GM18867 (cell line): ENCODE data around the gene SMIM10L1.

Source experiments
- ATAC-seq: cut with Tn5 transposase; IDR thresholded peaks from one replicate; pipeline ENCODE4 v1.9.1; 2021; ENCODE audit warnings: mild to moderate bottlenecking, moderate library complexity; ENCODE audit not compliant: unreplicated experiment

The SMIM10L1 gene

DNA sequence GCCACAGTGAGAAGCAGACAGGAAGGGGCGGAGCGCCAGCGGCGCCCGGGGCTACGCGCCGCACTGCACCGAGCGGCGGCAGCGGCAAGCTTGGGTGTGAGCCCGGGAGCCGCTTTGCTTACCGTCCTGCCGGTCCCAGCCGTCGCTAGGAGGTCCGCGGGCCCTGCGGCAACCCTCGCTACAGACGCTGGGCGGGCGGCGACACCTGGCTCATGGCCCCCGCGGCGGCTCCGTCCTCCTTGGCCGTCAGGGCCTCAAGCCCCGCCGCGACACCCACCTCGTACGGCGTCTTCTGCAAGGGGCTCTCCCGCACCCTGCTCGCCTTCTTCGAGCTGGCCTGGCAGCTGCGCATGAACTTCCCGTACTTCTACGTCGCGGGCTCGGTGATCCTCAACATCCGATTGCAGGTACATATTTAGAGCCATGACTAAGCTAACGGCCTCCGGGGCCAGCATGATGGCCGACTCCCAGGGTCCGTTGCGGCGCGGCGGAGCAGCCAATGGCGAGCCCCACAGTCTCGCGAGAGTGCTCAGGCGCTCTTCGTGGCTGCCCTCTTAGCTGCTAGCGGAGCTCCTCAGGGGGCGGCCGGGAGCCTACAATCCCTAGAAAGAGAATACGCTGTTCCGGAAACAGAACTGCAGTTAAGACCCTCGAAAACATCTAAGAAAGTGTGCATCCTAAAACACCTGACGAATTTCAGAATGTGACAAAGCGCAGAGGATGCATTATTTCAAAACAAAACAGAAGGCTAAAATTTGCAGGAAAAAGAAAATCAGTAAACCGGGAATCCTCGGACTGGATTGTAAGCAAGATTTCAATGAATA is at the start of gene SMIM10L1:
TSS of gene SMIM10L1 (plus strand) at position 50 of the 824 bp plus-strand sequence. CDS start at position 213, 163 bp downstream.
- peak; percentile 98 for ATAC-seq

DNA sequence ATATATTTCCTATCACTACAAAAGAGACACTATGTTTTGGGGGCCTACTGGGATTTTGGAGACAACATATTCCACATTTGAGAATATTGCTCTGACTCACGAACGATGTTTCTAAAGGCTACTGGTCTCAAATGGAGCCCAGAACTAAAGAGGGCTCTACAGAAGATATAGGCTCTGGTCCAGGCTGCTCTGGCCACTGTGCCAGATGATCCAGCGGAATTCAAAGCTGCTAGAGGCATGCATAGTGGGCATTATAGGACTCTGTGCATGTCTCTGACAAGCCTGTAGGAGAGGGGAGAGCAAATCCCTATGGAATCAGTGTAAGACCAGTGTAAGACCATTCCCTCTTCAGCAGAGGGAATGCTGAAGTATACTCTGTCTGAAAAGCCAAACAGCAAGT is 40.6 kb upstream of the SMIM10L1 start:
- ATAC-seq, result no peak

DNA sequence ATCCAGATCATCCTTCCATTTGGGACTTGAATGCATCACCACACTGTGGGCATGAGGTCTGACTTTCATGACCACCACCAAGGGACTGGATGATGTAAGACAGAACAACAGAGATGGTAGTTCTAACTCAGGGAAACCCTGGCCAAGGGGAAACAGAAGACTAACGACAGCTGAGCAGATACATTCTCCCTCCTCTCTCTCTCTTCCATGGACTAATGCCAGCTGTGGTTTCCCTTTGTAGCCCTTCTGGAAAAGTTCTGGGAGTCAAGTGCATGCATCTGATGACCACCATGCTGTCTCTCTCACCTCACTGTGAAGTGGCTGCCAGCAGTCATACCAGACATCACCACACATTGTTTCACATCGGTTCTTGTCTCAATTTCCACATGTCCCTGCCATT is 40.0 kb upstream of the SMIM10L1 start:
- ATAC-seq, result no peak

DNA sequence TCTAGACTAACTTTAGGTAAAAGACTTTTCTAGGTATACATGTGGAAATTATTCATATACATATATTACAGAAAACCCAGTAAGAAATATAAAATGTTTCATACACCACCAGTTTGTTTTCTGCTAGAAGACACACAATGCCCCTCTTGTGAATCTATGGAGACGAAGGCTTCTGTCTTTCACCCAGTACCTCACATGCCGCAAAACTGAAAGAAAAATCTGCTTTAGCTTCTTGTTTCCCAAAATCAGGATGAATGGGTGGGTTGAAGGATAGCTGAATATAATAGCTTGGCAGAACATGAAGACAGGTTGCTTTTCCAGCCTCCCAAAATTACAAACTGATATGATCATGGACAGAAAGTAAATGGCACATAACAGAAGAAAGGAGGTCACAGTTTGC is 37.8 kb upstream of the SMIM10L1 start:
- no peak for ATAC-seq

DNA sequence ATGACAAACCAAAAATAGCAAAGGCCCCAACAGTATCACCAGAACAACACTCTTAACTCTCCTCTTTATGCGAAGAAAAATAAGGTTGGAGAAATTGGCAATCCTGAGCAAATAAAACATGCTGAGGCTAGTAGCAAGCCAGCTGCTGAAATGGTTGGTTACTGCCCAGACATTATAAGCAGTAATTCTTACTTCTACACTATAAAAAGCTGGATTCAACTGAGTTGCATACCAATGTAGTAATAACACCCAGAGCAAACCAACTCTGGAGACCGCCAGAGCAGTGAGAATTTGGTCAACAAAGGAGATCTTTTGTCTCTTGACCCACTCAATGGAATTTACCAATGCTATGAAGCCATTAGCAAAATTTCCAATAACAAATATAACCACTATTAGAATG is 37.2 kb upstream of the SMIM10L1 start:
- ATAC-seq, result no peak

DNA sequence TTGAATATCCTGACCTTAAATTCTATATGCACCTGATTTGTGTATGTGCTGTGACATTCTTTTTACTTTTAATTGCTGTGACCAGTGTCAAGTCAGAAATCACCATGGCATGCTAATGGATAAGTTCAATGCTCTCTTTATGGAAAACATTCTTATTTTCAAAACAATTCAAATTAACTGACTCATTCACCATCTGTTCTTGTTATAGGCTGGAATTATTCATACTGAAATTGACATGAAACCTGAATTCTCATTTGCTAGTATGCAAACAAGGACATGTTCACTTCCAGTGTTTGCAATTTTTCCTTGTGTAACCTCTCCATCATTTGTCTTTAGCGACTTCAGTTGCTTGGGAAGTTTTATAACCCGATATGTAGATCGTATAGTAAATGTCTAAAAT is 36.7 kb upstream of the SMIM10L1 start, which contains the start of gene TAS2R30:
TSS of gene TAS2R30 (minus strand) at position 340 of the 400 bp plus-strand sequence. CDS start 400 bp downstream, outside the sequence.
- no peak for ATAC-seq

DNA sequence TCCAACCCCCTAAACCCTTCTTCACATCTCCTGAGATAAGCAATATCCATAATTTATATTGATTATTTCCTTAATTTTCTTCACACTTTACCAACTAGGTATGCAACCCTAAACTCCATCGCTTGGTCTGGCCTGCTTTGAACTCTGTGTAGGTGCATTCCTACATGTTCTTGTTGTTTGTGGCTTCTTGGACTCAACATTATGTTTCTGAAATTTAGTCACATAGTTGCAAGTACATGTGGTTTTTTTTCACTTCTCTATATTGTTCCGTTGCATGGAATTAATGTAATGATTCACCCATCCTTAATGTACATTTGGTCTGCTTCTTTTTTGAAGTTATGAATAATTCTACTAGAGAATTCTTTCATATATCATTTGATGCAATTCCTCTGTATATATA is 34.9 kb upstream of the SMIM10L1 start:
- no peak for ATAC-seq

DNA sequence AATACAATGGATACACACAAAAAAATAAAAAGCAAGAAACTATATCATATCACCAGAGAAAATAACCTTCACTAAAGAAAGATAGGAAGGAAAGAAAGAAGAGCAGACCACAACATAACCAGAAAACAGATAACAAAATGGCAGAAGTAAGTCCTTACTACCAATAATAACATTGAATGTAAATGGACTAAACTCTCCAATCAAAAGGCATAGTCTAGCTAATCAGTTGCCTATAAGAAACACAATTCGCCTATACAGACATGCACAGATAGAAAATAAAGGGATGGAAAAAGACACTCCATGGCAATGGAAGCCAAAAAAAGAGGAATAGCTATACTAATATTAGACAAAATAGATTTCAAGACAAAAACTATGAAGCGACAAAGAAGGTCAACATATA is 27.6 kb upstream of the SMIM10L1 start:
- no peak for ATAC-seq

DNA sequence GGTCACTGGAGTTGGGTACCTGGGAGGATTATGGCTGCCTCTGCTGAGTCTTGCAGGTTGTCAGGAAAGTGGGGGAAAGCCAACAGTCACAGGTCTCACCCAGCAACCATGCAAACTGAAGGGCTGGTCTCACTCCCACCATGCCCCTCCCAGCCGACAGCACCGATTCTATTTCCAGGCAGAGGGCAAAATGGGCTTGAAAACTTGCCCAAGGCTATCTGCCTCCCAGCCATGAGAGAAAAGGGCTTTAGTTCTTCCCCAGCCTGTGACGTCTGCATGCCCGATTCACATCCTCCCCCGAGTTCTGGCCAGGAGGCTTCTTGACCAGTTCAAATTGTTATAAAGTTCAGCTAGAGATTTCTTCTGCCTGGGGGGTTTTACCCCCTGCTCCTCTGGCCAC is 26.7 kb upstream of the SMIM10L1 start:
- no peak for ATAC-seq

DNA sequence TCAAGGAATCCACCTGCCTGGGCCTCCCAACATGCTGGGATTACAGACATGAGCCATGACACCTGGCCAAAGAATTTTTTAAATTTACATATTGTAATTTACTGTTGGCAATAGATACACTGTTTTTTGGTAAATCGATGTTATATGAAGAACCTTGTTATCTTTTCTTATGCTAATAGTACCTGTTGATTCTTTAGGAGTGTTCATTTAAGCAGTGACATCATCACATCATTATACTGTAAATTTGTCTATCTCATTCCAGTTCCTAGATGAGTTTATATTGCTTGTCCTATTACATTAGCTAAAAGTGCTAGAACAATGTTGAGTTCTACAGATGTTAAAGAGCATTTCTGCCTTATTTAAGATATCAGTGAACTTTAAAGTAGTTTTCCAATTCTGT is 23.6 kb upstream of the SMIM10L1 start:
- ATAC-seq, result no peak

DNA sequence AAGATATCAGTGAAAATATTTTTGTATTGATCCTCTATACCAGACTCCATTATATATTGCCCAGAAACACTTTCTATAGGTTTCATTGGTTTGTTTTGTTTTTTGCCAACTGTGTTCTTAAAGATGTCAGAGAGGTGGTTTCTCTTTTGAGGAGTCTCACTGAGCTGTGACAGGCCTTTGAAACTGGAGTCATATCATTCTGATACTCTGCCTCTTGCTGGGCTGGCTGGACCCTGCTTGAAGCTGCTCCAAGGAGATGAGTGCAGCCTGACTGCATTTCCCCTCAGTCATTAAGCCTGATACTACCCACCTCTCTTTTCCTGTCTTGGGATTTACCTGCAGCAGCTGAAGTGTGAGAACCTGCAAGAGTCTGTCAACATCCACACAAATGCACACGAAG is 20.2 kb upstream of the SMIM10L1 start:
- ATAC-seq, result no peak

DNA sequence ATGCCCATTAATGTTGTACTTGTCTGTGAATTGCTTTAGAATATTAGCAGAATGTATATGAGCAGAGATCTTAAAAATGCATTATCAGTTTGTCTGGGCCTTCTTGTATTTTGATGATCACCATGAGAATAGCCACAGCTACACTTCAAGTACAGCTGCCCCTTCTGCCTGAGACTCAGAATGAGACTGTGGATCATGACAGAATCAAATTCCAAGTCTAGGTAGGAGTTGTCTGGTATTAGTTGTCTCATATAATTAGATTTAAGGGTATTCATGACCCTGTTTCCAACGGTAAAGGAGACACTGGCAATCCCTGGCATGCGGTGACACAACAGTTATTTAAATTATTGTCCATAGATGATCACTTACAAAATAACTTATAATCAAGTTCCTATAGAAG is 18.3 kb upstream of the SMIM10L1 start:
- no peak for ATAC-seq

DNA sequence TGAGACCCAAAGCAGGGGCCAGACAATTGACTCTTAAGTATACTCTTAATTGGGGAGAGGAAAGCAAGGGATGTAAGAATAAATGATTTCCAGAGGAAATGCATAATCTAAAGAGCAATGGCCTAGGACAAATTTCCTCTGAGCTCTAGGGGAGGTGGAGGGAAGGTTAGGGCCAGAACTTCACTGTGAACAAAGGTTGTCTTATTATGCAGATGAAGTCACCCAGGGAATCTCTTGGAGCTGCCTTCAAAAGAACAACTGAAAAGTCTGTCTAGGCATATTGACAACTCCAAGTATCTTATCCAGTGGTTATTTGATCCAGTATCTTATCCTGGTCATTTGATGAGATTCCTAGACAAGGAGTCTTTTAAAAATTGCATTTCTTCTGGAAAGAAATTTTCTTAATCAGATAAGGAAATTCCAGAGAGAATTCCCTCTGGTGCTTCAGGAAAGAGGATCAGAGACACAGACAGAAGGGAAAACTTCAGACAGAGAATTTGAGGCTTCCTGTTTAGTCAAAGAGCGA is 16.5 kb upstream of the SMIM10L1 start:
- no peak for ATAC-seq

DNA sequence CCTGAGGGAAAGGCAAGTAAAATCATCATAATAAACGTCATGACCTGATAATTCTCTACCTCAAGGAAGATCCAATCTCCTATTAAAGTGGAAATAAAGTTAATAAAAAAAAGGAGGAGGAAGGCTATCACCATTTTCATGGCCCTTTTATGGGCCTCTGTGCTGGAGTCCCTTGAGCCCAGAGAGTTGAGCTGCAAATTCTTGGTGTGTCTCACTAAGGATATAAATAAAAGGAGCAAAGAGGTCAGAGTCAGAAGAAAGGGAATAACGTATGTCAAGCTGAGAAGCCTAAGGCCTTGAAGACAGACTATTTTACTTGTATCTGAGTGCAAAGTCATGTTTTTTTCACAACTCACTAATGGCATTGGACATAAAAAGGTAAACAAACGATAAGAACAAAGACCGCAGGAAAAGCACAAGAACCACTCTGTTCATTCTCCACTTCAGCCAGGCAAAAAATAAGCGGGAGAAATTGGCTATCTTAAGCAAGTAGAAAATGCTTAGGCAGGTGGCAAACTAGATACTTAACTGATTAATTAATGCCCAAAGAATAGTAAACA is 12.0 kb upstream of the SMIM10L1 start:
- no peak for ATAC-seq

DNA sequence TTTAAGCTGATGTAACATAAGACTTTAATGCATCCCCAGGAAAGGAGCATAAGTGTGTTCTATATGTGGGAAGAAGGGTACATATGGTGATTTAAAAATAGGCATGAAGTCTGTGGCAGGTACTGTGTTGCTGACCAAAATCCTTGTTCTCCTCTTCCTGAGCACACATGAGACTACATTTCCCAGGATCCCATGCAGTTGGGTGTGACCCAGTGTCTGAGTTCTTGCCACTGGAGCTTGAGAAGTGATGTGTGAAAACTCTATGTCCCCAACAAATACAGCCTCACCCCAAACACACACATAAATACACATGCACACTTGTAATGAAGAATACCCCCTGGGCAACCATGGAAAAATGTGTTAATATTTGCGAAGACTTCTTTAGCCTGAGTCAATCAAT is 8.5 kb upstream of the SMIM10L1 start:
- no peak for ATAC-seq

DNA sequence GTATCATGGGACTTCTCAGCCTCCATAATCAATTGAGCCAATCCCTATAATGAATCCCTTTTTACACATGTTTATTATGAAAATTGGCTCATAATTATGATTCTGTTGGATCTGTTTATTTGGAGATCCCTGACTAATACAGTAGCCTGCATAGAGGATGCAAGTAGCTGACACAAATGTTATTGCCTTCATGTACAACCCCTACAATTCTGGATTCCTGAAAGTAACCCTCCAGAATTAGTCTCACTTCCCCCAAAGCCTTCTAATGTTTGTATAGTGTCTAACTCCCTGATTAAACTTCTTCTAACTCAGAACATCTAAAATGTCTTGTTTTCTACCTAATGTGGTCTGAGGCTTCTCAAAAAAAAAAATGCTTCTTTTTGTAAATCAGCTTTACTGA is 6.6 kb upstream of the SMIM10L1 start:
- ATAC-seq, result no peak

DNA sequence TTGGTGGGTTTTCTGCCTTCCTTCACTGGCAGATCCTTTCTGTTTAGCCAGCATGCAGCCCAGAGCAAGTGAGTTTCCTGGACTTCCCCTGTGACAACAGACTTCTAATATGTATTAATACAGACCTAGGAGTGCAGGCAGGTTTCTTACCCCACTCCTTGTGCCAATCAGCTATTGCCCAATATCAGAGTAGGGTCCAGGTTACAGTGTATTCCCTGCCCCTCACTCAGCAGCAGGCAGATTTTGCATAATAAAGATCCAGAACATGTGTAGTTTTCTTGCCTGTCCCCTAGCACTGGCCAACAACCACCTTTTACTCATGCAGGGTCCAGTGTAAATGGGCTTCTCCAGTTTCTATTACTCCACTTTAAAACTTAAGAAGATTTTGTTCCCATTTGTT is 4.7 kb upstream of the SMIM10L1 start:
- ATAC-seq, result no peak

DNA sequence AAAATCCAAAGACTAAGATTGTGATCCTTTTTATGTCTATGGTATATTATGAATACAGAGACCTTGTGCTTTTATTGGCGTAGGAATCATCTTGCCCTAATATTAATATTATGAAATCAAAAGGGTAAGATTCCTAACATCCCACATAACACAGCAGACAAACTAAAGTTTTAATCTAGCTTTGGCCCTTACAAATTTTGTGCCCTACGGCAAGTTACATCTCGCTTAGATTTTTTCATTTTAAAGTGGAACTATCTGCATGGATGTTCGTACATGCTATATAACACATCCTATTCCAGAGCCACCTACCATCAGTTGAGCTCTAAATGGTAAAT is 217 bp upstream of the SMIM10L1 start:
- no peak for ATAC-seq

DNA sequence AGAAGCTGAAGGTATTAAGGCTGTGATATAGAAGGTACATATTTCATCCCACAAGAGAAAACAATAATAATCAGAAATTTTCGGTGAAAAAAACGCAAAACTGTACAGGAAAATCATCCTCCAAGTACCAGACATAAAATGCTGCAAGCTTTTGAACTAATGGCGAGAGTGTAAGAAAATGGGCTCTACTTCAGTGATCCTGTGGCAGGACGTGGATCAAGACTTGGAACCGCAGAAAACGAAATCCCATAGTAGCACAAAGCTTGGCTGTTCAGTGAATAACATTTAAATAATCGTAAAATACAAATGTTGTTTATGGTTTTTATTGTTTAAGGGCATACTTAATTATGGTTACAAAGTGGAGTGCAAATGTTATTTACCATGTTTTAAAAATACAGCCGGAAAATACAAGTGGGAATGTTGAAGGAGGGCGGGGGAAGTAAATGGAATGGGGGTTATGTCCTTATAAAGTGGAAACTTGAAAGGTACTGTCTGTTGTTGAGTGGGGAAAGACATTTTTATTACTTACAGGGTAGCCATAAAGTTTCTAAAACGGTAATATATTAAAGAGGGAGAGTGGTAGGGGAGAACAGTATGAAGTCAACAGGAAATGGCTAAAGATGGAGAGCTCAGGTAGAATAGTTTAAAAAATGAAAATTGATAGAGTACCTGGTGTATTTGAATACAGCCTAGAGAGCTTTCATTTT is 1.1 kb downstream of the SMIM10L1 start:
- no peak for ATAC-seq

DNA sequence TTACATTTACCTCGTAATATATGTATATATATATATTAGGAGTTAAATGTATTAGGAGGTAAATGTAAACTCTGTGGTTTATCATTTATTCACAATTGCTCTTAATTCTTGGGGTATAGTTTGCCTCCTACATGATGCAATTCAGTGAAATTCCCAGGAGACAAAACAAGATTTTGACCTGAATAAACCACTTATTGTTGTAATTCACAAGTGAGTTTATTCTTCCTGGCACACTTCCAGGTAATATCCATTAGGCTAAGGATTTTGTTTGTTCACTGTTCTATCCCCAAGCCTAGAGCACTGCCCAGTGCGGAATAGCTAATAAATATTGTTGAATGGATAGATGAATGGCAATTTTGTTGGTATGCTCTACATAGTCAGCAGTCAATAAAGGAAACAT is 3.0 kb downstream of the SMIM10L1 start:
- no peak for ATAC-seq

DNA sequence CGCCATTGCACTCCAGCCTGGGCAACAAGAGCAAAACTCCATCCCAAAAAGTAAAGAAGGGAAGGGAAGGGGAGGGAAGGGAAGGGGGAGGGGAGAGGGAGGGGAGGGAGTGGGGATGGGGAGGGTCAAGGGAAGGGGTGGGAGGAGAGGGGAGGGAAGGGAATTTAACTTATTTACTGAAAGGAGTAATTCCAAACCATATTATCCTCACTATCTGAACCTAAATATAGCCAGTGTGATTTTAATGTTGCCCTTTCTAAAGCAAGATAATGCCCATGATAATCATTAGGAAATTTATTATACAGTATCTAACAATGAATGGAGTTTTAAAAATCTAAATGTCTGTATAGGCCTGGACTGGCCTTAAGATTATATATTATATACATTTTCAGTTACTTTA is 7.3 kb downstream of the SMIM10L1 start:
- ATAC-seq, result no peak

DNA sequence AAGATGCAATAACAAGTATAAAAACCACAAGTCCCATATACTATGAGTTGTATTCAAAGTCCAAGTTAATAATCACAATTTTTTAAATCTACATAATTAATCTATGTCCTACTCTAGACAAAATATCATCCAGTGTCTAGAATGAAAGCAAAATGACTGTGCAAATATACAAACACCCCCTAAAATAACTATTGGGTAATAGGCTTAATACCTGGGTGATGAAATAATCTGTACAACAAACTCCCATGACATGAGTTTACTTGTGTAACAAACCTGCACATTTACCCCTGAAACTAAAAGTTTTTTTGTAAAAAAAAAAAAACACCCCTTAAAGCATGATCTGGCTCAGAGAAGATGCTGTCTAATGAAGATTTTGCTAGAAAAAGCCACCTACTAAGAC is 11.5 kb downstream of the SMIM10L1 start:
- no peak for ATAC-seq
